Lower lobe of right lung (tissue), 2 donors: ENCODE data around the gene HDAC8. TPM values are rescaled to one million over a fixed set of nuclear protein-coding genes. Genes with fewer than 3 reads are reported as not detected.

Source experiments
- ATAC-seq, 2 donors: fragments of 200-7000 bp; cut with Tn5 transposase; one replicate each; pipeline ENCODE4 v1.9.1; 2020 to 2022; ENCODE audit warnings: mild to moderate bottlenecking in 2 of 2, moderate library complexity in 2 of 2
- DNase-seq: peaks from one replicate; pipeline ENCODE4 v3.0.0-alpha.2; 2020
- H3K27ac ChIP-seq: fragments of 200-600 bp; one replicate; pipeline ENCODE4 v1.8.0; 2022
- H3K27me3 ChIP-seq: fragments of 200-600 bp; one replicate; pipeline ENCODE4 v1.8.0; 2022; ENCODE audit warnings: low read depth
- H3K36me3 ChIP-seq: fragments of 200-600 bp; one replicate; pipeline ENCODE4 v1.8.0; 2022; ENCODE audit warnings: mild to moderate bottlenecking
- H3K4me1 ChIP-seq: fragments of 200-600 bp; one replicate; pipeline ENCODE4 v1.8.0; 2022
- H3K4me3 ChIP-seq: fragments of 200-600 bp; one replicate; pipeline ENCODE4 v1.8.0; 2022; ENCODE audit warnings: mild to moderate bottlenecking
- H3K9me3 ChIP-seq: fragments of 200-600 bp; one replicate; pipeline ENCODE4 v1.8.0; 2022
- CTCF ChIP-seq: fragments of 200-600 bp; IDR thresholded peaks from one replicate; pipeline ENCODE4 v1.8.0; 2022; ENCODE audit warnings: antibody characterized with exemption, mild to moderate bottlenecking
- intact Hi-C: fragments of 100-400 bp; cut with DNase I; formaldehyde crosslinking; loops from one replicate; pipeline ENCODE4 v1.11.0; 2022
- total RNA-seq: library from RNA; stranded (reverse); fragmentation: NEBNext Ultra II Directional; extraction: Animal tissue kit (Norgen Biotek cat#: 25700); gene quantifications from one replicate; pipeline ENCODE4 v1.2.1, GENCODE V29; 2021
- donor health status: DM: no; HTN: yes; CAD: no; lungs with severe emphysema.

Gene HDAC8
- total RNA-seq, 1 donor from 2014 or later, result 26.9 TPM

DNA sequence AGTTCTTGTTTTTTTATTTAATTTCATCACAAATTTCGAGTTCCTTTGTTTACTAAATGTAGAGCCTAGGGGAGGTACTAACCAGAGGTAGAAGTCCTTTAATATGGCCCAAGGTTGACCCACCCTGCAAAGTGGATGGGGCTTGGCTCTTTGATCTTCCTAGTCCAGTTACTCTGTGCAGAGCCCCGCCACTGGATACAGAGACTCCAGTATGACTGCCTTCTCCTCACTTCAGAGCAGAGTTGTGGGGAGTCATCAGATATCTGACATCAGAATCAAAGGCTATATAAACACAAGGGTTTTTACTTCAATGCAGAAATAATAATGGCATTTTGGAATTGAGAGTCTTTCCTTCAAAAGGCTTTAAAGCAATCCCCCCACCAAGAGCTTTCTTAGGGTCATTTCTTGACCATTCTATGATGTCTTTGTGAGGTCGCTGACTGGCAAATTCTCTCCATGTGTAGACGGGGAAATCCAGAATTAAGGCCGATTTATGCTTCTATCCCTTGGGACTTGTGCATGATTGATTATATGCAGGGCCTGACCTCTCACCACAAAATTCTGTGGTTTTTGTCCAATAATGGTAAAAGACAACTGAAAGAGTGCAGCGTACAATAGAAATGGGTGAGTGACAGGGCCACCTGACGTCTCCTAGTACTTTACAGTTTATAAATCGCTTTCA is 178.7 kb downstream of the HDAC8 start:
- ATAC-seq (no peak), DNase-seq (no peak)
- Histone ChIP-seq H3K4me3 (no peak overlapping the region), H3K27ac (no peak overlapping the region), H3K9me3 (no peaks in the 10 kb centered on the region), H3K4me1 (peaks cover 16% of the 10 kb centered on the region), H3K27me3 (no peaks in the 10 kb centered on the region), H3K36me3 (no peaks in the 10 kb centered on the region)
- intact Hi-C loops, result no loop called here
- TF ChIP-seq CTCF, result no peak

DNA sequence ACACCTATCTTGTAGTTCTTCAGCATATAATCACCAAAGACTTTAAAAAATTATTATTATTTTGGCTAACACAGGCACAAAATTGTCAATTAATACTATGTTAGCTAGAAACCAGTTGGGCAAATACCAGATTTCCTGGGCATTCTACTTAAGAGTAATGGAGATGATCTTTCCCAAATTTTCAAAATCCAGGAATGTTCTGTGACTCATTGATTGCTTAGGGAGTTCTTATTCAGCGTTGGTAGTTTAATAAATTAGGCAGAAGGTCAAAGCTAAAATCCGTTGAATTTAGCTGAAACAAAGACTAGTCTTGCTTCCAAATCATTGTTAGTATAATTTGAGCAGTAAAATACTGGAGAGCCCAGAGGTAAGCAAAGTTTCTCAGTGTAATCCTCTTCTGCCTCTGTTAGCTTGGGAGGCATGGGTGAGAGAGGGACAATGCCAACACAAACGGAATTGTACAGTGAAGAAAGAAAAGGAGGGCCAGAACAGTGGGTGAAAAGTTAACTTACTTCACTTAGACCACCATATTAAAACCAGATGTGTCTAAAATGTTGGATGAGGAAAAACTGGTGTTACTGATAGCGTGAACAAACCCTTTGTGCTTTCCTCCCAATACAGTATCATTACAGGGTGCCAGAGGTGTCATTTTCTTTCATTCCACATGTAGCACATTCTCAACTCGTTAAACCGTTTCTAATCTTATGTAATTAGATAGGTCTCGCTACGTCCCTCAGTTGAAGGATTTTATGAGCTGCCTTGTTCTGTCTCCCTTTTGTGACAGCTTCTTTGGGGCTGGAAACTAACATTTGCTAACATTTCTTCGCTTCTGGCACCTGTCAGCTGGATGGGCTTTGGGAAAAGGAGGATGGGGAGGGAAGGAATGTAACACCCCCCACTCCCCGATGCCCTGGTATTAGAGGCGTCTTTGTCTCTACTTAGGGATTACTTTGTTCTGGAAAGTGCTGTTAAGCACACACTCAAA is 179.5 kb downstream of the HDAC8 start:
- no peak for ATAC-seq
- no peak for TF ChIP-seq CTCF
- DNase-seq, result no peak
- peaks cover 16% of the 10 kb centered on the region for H3K4me1 ChIP-seq
- no peaks in the 10 kb centered on the region for H3K36me3 ChIP-seq
- no peak overlapping the region for H3K27ac ChIP-seq
- no peak overlapping the region for H3K4me3 ChIP-seq
- no peaks in the 10 kb centered on the region for H3K9me3 ChIP-seq
- H3K27me3 ChIP-seq, result no peaks in the 10 kb centered on the region
- intact Hi-C loops, result no loop called here

- ATAC-seq, result no peak
- TF ChIP-seq CTCF, result no peak
- no peaks in the 10 kb centered on the region for H3K27me3 ChIP-seq
- no peaks in the 10 kb centered on the region for H3K36me3 ChIP-seq
- intact Hi-C loops, result no loop called here
- no peaks in the 10 kb centered on the region for H3K9me3 ChIP-seq
- no peak overlapping the region for H3K27ac ChIP-seq
- H3K4me3 ChIP-seq, result no peak overlapping the region
- DNase-seq, result no peak
- peaks cover 16% of the 10 kb centered on the region for H3K4me1 ChIP-seq
Measured at GRCh38 chrX:72392042-72392441, 180.6 kb downstream of the HDAC8 start.

GRCh38 chrX:72387247-72387646 is 185.4 kb downstream of the HDAC8 start:
- no peaks in the 10 kb centered on the region for H3K36me3 ChIP-seq
- ATAC-seq, result no peak
- no peak for TF ChIP-seq CTCF
- H3K27me3 ChIP-seq, result no peaks in the 10 kb centered on the region
- no peak for DNase-seq
- peaks cover 5% of the 10 kb centered on the region for H3K4me1 ChIP-seq
- H3K4me3 ChIP-seq, result no peak overlapping the region
- no peak overlapping the region for H3K27ac ChIP-seq
- H3K9me3 ChIP-seq, result no peaks in the 10 kb centered on the region
- intact Hi-C loops, result no loop called here

GRCh38 chrX:72382202-72382595 is 190.4 kb downstream of the HDAC8 start:
- Histone ChIP-seq H3K4me3 (no peak overlapping the region), H3K4me1 (peaks cover 11% of the 10 kb centered on the region), H3K27me3 (no peaks in the 10 kb centered on the region), H3K27ac (peak overlapping the region; percentile 41), H3K9me3 (no peaks in the 10 kb centered on the region), H3K36me3 (no peaks in the 10 kb centered on the region)
- no peak for TF ChIP-seq CTCF
- ATAC-seq, result peak; percentile 29 to 55
- intact Hi-C loops, result no loop called here
- DNase-seq, result no peak
